IMR-90 (cell line): Measurements from ENCODE around the gene KAZN. TPM values are rescaled to one million over a fixed set of nuclear protein-coding genes. Genes with fewer than 3 reads are reported as not detected.

Experiments used
- ATAC-seq: fragments of 200-7000 bp; cut with Tn5 transposase; 2 replicates; pipeline ENCODE4 v1.9.1; 2020; ENCODE audit warnings: low read depth, mild to moderate bottlenecking, moderate library complexity
- BruUV-seq: library from RNA; stranded (reverse); fragments of 400-500 nt; replicated peaks from 2 replicates; lab custom pipeline; 2021; lab: Mats Ljungman, UMichigan
- CTCF ChIA-PET: fragments of 300-600 bp; formaldehyde crosslinking; extraction: SDS; loops from one replicate; lab custom pipeline; 2021; ENCODE audit warnings: antibody characterized with exemption; lab: Yijun Ruan, JAX
- POLR2A ChIA-PET: fragments of 300-600 bp; sonication (Branson Sonifier 250); formaldehyde crosslinking; loops from one replicate; lab custom pipeline; 2022; ENCODE audit warnings: antibody characterized with exemption; ENCODE audit not compliant: unreplicated experiment; lab: Charles Lee
- DNase-seq: peaks from one replicate; pipeline ENCODE4 v3.0.0; 2013
- H2AFZ ChIP-seq: replicated peaks from 2 replicates; pipeline ENCODE3; 2013; ENCODE audit warnings: low read length, mild to moderate bottlenecking; ENCODE audit not compliant: poor library complexity
- H2AK5ac ChIP-seq: 2 replicates; pipeline ENCODE4 v1.6.1; 2013; ENCODE audit warnings: low read depth, low read length, inconsistent platforms
- H2AK9ac ChIP-seq: replicated peaks from 2 replicates; pipeline ENCODE3; 2013; ENCODE audit warnings: mild to moderate bottlenecking, low read depth, low read length, moderate library complexity; ENCODE audit not compliant: poor library complexity
- H2BK120ac ChIP-seq: 2 replicates; pipeline ENCODE4 v1.6.1; 2013; ENCODE audit warnings: low read depth, low read length, inconsistent platforms
- H2BK15ac ChIP-seq: 3 replicates; pipeline ENCODE4 v1.6.1; 2013; ENCODE audit warnings: low read depth, low read length, inconsistent platforms
- H2BK20ac ChIP-seq: 2 replicates; pipeline ENCODE4 v1.6.1; 2013; ENCODE audit warnings: low read depth, mild to moderate bottlenecking, inconsistent platforms, low read length, moderate library complexity
- H2BK5ac ChIP-seq: 2 replicates; pipeline ENCODE4 v1.6.1; 2013; ENCODE audit warnings: mild to moderate bottlenecking, low read depth, low read length, inconsistent platforms; ENCODE audit not compliant: poor library complexity, severe bottlenecking
- H3K14ac ChIP-seq: replicated peaks from 2 replicates; pipeline ENCODE4 v1.6.1; 2013; ENCODE audit warnings: low read depth, low read length, inconsistent platforms
- H3K18ac ChIP-seq: 2 replicates; pipeline ENCODE4 v1.6.1; 2013; ENCODE audit warnings: low read depth, low read length, control low read depth
- H3K23ac ChIP-seq: 2 replicates; pipeline ENCODE4 v1.6.1; 2013; ENCODE audit warnings: low read depth, low read length, inconsistent platforms
- H3K27ac ChIP-seq: 2 replicates; pipeline ENCODE4 v1.5.1; 2013; ENCODE audit warnings: mild to moderate bottlenecking, control low read depth, low read length; ENCODE audit not compliant: insufficient read depth
- H3K27me3 ChIP-seq: 2 replicates; pipeline ENCODE4 v1.6.1; 2013; ENCODE audit warnings: low read length; ENCODE audit not compliant: control insufficient read depth, insufficient read depth
- H3K36me3 ChIP-seq: 2 replicates; pipeline ENCODE4 v1.6.1; 2013; ENCODE audit warnings: low read length, mixed read lengths; ENCODE audit not compliant: control insufficient read depth, insufficient read depth
- H3K4ac ChIP-seq: 2 replicates; pipeline ENCODE4 v1.6.1; 2013; ENCODE audit warnings: low read depth, low read length, inconsistent platforms
- H3K4me1 ChIP-seq: 2 replicates; pipeline ENCODE4 v1.6.1; 2013; ENCODE audit warnings: low read length, mixed read lengths; ENCODE audit not compliant: control insufficient read depth, insufficient read depth
- H3K4me2 ChIP-seq: 2 replicates; pipeline ENCODE4 v1.6.1; 2013; ENCODE audit warnings: low read depth, mild to moderate bottlenecking, control low read depth, low read length, moderate library complexity
- H3K4me3 ChIP-seq: 2 replicates; pipeline ENCODE4 v1.5.1; 2013; ENCODE audit warnings: low read depth, mild to moderate bottlenecking, control low read depth, low read length, moderate library complexity; ENCODE audit not compliant: insufficient read depth
- H3K56ac ChIP-seq: 2 replicates; pipeline ENCODE4 v1.6.1; 2013; ENCODE audit warnings: low read length, inconsistent platforms; ENCODE audit not compliant: insufficient read depth; ENCODE audit errors: extremely low read depth
- H3K79me1 ChIP-seq, 2 experiments: 2 replicates each; pipeline ENCODE4 v1.6.1; 2013; ENCODE audit warnings: low read length in 2 of 2, inconsistent platforms in 1 of 2, low read depth in 1 of 2
- H3K9ac ChIP-seq: 2 replicates; pipeline ENCODE4 v1.6.1; 2013; ENCODE audit warnings: low read depth, low read length, control low read depth
- H3K9me1 ChIP-seq: 2 replicates; pipeline ENCODE4 v1.6.1; 2013; ENCODE audit warnings: low read length, inconsistent platforms; ENCODE audit not compliant: insufficient read depth
- H3K9me3 ChIP-seq: 2 replicates; pipeline ENCODE4 v1.6.1; 2013; ENCODE audit warnings: low read length; ENCODE audit not compliant: control insufficient read depth, insufficient read depth
- H4K20me1 ChIP-seq: 2 replicates; pipeline ENCODE4 v1.6.1; 2013; ENCODE audit warnings: low read length, inconsistent platforms; ENCODE audit not compliant: insufficient read depth
- H4K5ac ChIP-seq: 2 replicates; pipeline ENCODE4 v1.6.1; 2013; ENCODE audit warnings: mild to moderate bottlenecking, low read depth, low read length, control low read depth
- H4K8ac ChIP-seq, 2 experiments: 2 replicates each; pipeline ENCODE4 v1.6.1; 2013; ENCODE audit warnings: low read depth in 2 of 2, low read length in 2 of 2, control low read depth in 1 of 2, inconsistent platforms in 1 of 2
- H4K91ac ChIP-seq: 2 replicates; pipeline ENCODE4 v1.6.1; 2013; ENCODE audit warnings: low read depth, low read length, inconsistent platforms; ENCODE audit not compliant: insufficient read depth
- CEBPB ChIP-seq: IDR thresholded peaks from 2 replicates; pipeline ENCODE4 v1.6.1; 2012; ENCODE audit warnings: low read depth, low read length, improper control_type of control experiment
- FOS ChIP-seq: fragments of 150-350 bp; IDR thresholded peaks from 2 replicates; pipeline ENCODE4 v1.6.1; 2016; ENCODE audit warnings: low read depth, low read length
- NFE2L2 ChIP-seq: fragments of 150-350 bp; IDR thresholded peaks from 2 replicates; pipeline ENCODE4 v1.6.1; 2016; ENCODE audit warnings: low read depth, mild to moderate bottlenecking, low read length
- RAD21 ChIP-seq: IDR thresholded peaks from 2 replicates; pipeline ENCODE4 v1.6.1; 2012; ENCODE audit warnings: low read length, improper control_type of control experiment
- RCOR1 ChIP-seq: IDR thresholded peaks from 2 replicates; pipeline ENCODE4 v1.6.1; 2012; ENCODE audit warnings: mild to moderate bottlenecking, low read length, improper control_type of control experiment; ENCODE audit not compliant: insufficient replicate concordance
- SMC3 ChIP-seq: fragments of 150-350 bp; IDR thresholded peaks from 2 replicates; pipeline ENCODE4 v1.6.1; 2016; ENCODE audit warnings: low read depth, mild to moderate bottlenecking, antibody characterized with exemption, low read length, moderate library complexity
- WGBS, 2 experiments: methylation state at CpG; one replicate each; pipeline versions ENCODE4 v1.1.5 to v1.1.7; 2013; ENCODE audit warnings: missing lambda C conversion rate in 2 of 2; ENCODE audit not compliant: insufficient read length in 1 of 2; ENCODE audit errors: extremely low coverage in 2 of 2; 5-methylcytosine and 5-hydroxymethylcytosine counted together
- dilution Hi-C: fragments of 300-500 bp; cut with HindIII; formaldehyde crosslinking; loops from one replicate; pipeline ENCODE4 v1.14.3; 2018; ENCODE audit warnings: low sequenced_read_pairs; ENCODE audit not compliant: unreplicated experiment
- in situ Hi-C: fragments of 300-500 bp; cut with MboI; formaldehyde crosslinking; loops from 3 replicates; pipeline ENCODE4 v1.14.3; 2019; ENCODE audit warnings: low sequenced_read_pairs, inconsistent platforms, mixed read lengths
- intact Hi-C: fragments of 100-400 bp; cut with micrococcal nuclease; formaldehyde crosslinking; loops from 2 replicates; pipeline ENCODE4 v1.10.0; 2022
- polyA plus RNA-seq, 3 experiments: library from polyadenylated mRNA; depleted of rRNA; stranded (reverse); fragments of >200 nt; gene quantifications; 2 replicates each; pipeline ENCODE4 v1.2.3, GENCODE V29; 2012; ENCODE audit warnings: low replicate concordance in 1 of 3
- total RNA-seq: library from RNA; depleted of rRNA; stranded (reverse); fragments of >200 nt; gene quantifications from 2 replicates; pipeline ENCODE4 v1.2.3, GENCODE V29; 2012
- TF ChIP-seq, protein P1 (sequence below): fragments of 150-350 bp; IDR thresholded peaks from 2 replicates; pipeline ENCODE4 v1.6.1; 2017; ENCODE audit warnings: mild to moderate bottlenecking, antibody characterized with exemption, low read length, low read depth
- TF ChIP-seq, protein P2 (sequence below): conservative IDR thresholded peaks from 2 replicates; pipeline ENCODE4 v1.5.1; 2012; ENCODE audit warnings: mild to moderate bottlenecking, low read depth, low read length, improper control_type of control experiment

Gene KAZN
- total and polyA plus RNA-seq, 2 of the 4 experiments (the other 2 are of a cell fraction), result 5.2 to 10.5 TPM

DNA sequence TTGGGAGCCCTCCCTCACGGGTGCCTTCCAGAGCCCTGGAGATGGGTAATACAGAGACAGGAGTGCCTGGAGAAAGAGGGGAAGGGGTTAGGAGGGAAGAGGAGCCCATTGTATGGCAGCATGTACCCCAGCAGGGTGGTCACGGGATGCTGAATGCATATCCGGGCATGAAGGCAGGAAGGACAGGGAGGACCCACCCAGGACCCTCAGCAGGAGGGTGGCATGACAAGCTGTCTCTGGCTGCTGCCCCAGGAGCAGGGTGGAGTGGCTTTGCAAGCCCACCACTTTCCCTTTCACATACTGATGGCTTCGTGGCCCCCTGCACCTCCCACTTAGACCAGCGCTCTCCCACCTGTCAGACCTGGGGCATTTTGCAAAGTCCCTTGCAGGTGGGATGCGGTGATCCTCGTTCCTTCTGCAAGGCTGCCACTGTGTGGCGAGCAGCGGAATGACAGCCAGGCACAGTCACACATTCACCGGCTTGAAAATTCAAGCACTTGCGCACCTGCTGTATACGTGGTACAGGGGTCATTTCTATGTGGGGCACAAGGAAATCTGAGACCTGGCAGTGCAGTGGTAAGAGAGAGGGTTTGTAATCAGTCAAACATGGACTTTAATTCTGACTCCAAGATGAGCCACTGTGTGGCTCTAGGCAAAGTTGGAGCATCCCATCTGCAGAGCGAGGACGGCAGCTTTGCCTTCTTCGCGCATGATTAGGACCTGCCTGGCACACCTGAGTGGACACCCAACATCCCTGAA is 501.8 kb downstream of the KAZN start:
- Histone ChIP-seq H3K79me1 (no peaks in the 10 kb centered on the region), H2BK15ac (no peak overlapping the region), H3K4me1 (no peaks in the 10 kb centered on the region), H2BK5ac (no peak overlapping the region), H3K4ac (no peak overlapping the region), H3K4me2 (no peak overlapping the region), H4K20me1 (no peaks in the 10 kb centered on the region), H2BK120ac (no peak overlapping the region), H3K9ac (no peak overlapping the region), H3K18ac (no peak overlapping the region), H3K23ac (no peak overlapping the region), H3K56ac (no peak overlapping the region), H3K36me3 (no peaks in the 10 kb centered on the region), H2AK9ac (peak overlapping the region; percentile 67), H4K91ac (no peak overlapping the region), H3K14ac (no peak overlapping the region), H2BK20ac (no peak overlapping the region), H2AK5ac (no peak overlapping the region), H3K9me1 (no peaks in the 10 kb centered on the region), H3K4me3 (no peak overlapping the region), H4K5ac (no peak overlapping the region), H3K27me3 (peaks cover 23% of the 10 kb centered on the region; the same call in 1 of the 2 replicates), H4K8ac (no peak overlapping the region), H3K27ac (no peak overlapping the region), H3K9me3 (no peaks in the 10 kb centered on the region), H2AFZ (peak overlapping the region; percentile 47)
- dilution Hi-C loops, result no loop called here
- ChIA-PET POLR2A (no interaction called here), CTCF (no interaction called here)
- TF ChIP-seq RAD21 (peak; percentile 89), SMC3 (peak; percentile 73), NFE2L2 (no peak), RCOR1 (no peak), CEBPB (no peak), FOS (no peak)
- TF ChIP-seq, protein P1, sequence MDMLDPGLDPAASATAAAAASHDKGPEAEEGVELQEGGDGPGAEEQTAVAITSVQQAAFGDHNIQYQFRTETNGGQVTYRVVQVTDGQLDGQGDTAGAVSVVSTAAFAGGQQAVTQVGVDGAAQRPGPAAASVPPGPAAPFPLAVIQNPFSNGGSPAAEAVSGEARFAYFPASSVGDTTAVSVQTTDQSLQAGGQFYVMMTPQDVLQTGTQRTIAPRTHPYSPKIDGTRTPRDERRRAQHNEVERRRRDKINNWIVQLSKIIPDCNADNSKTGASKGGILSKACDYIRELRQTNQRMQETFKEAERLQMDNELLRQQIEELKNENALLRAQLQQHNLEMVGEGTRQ, result no peak
- TF ChIP-seq, protein P2, sequence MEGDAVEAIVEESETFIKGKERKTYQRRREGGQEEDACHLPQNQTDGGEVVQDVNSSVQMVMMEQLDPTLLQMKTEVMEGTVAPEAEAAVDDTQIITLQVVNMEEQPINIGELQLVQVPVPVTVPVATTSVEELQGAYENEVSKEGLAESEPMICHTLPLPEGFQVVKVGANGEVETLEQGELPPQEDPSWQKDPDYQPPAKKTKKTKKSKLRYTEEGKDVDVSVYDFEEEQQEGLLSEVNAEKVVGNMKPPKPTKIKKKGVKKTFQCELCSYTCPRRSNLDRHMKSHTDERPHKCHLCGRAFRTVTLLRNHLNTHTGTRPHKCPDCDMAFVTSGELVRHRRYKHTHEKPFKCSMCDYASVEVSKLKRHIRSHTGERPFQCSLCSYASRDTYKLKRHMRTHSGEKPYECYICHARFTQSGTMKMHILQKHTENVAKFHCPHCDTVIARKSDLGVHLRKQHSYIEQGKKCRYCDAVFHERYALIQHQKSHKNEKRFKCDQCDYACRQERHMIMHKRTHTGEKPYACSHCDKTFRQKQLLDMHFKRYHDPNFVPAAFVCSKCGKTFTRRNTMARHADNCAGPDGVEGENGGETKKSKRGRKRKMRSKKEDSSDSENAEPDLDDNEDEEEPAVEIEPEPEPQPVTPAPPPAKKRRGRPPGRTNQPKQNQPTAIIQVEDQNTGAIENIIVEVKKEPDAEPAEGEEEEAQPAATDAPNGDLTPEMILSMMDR, result peak; percentile 83
- WGBS, 2 experiments, result 51% methylated on average over 7 of the region's 16 CpGs; no CpG with 5 or more reads in 1 of the 2 experiments
- peak; percentile 45 for DNase-seq
- ATAC-seq, result peak; percentile 94
- in situ Hi-C loops, result no loop called here
- intact Hi-C loops, result loop anchor here (2.0 kb wide), 1 partner anchor 321 kb away; no protein-coding TSS in a partner anchor
- no TSS peak for BruUV-seq
